IgD-negative memory B cell (primary cell): Measurements from ENCODE around the gene RALA. TPM values are rescaled to one million over a fixed set of nuclear protein-coding genes. Genes with fewer than 3 reads are reported as not detected.

ENCODE experiments used
- H3K27ac Mint-ChIP-seq, 3 donors: one replicate each; pipeline ENCODE4 v1.8.0; 2020 to 2022; ENCODE audit warnings: mild to moderate bottlenecking in 3 of 3, mixed read lengths in 3 of 3, moderate library complexity in 1 of 3
- H3K27me3 Mint-ChIP-seq: one replicate; pipeline ENCODE4 v1.8.0; 2021; ENCODE audit warnings: mixed read lengths
- H3K36me3 Mint-ChIP-seq: one replicate; pipeline ENCODE4 v1.8.0; 2020; ENCODE audit warnings: mild to moderate bottlenecking, mixed read lengths
- H3K4me1 Mint-ChIP-seq, 3 donors: one replicate each; pipeline ENCODE4 v1.8.0; 2020 to 2022; ENCODE audit warnings: mixed read lengths in 3 of 3, mild to moderate bottlenecking in 1 of 3
- H3K4me3 Mint-ChIP-seq, 4 donors: one replicate each; pipeline ENCODE4 v1.8.0; 2020 to 2022; ENCODE audit warnings: mild to moderate bottlenecking in 4 of 4, mixed read lengths in 4 of 4, moderate library complexity in 3 of 4
- H3K9me3 Mint-ChIP-seq, 3 donors: one replicate each; pipeline ENCODE4 v1.8.0; 2020 to 2021; ENCODE audit warnings: mixed read lengths in 3 of 3, mild to moderate bottlenecking in 1 of 3
- polyA plus RNA-seq: library from polyadenylated mRNA; unstranded; fragments of 300-500 nt; fragmentation: Illumina TruSeq; gene quantifications from one replicate; pipeline ENCODE4 v1.2.3, GENCODE V29; 2021

Gene RALA
- polyA plus RNA-seq, 1 donor from 2014 or later, result 36.0 TPM

GRCh38 chr7:39757604-39758003 lies 134.2 kb downstream of the RALA start:
- H3K4me1 Mint-ChIP-seq, result peaks cover 0 to 4% (median 0%) of the 10 kb centered on the region in 3 donors
- H3K36me3 Mint-ChIP-seq, result peaks cover 16% of the 10 kb centered on the region
- no peak overlapping the region for H3K4me3 Mint-ChIP-seq
- H3K9me3 Mint-ChIP-seq, result no peaks in the 10 kb centered on the region
- no peak overlapping the region for H3K27ac Mint-ChIP-seq
- H3K27me3 Mint-ChIP-seq, result no peaks in the 10 kb centered on the region

Other genes starting within 250 kb of the RALA start
- gene YAE1, start 57.2 kb upstream of the RALA start, polyA plus RNA-seq, result 11.5 TPM